ENCODE data around the gene ARTN. TPM values are rescaled to one million over a fixed set of nuclear protein-coding genes. Genes with fewer than 3 reads are reported as not detected.

Gene ARTN
- total RNA-seq, 2 experiments from 2014 or later: 0.20 to 0.23 TPM

DNA sequence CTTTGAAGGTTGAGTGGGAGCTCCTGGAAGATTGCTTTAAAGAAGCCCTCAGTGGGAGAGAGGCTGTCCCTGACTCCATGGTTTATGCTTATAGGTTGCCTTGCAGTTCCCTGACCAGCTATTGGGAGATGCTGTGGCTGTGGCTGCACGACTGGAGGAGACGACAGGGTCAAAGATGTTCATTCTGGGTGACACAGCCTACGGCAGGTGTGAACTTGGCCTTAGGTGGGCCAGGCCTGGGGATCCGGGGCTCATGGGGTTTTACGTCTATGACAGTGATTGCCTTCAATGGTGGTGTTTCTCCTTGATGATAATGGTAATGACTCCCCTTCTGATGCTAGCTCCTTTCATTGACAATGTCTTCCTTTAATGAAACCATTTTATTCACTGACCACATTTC, 36.9 kb downstream of the ARTN start:
- ChIA-PET POLR2A (interaction anchor here (1.1 to 3.0 kb wide), 6 partner anchors 9 to 751 kb away, joined by 3 to 20 read pairs (median 4); partner anchors contain the start of genes IPO13 and KDM4A), CTCF (interaction anchor here (0.8 to 1.8 kb wide), 6 partner anchors 16 to 36 kb away, joined by 3 to 9 read pairs (median 4); no protein-coding TSS in a partner anchor)
- Mint-ChIP-seq H3K4me1 (peaks cover 41% of the 10 kb centered on the region), H3K27me3 (no peaks in the 10 kb centered on the region), H3K36me3 (ENCODE audit: low read depth) (peaks cover 9% of the 10 kb centered on the region), H3K4me3 (peak overlapping the region; percentile 92), H3K9me3 (no peaks in the 10 kb centered on the region), H3K27ac (peak overlapping the region; percentile 73)
- no peak for DNase-seq

DNA sequence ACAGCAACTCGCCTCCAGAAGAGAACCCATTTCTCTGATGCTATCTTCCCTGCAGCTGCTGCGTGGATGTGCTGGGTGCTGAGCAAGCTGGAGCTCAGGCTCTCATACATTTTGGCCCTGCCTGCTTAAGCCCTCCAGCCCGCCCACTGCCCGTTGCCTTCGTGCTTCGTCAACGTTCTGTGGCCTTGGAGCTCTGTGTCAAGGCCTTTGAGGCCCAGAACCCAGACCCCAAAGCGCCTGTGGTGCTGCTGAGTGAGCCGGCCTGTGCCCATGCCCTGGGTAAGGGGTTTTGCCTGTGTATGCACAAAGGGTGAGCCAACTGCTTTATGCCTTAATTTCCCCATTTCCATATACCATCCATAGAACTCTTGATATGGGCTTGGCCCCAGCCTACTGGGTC, 37.3 kb downstream of the ARTN start:
- peaks cover 44% of the 10 kb centered on the region for H3K4me1 Mint-ChIP-seq
- no peak for DNase-seq
- CTCF ChIA-PET: interaction anchor here (0.8 to 1.8 kb wide), 5 partner anchors 16 to 36 kb away, joined by 3 to 9 read pairs (median 4); no protein-coding TSS in a partner anchor
- H3K36me3 Mint-ChIP-seq (ENCODE audit: low read depth): peaks cover 11% of the 10 kb centered on the region
- peak overlapping the region; percentile 92 for H3K4me3 Mint-ChIP-seq
- H3K9me3 Mint-ChIP-seq: no peaks in the 10 kb centered on the region
- H3K27me3 Mint-ChIP-seq: no peaks in the 10 kb centered on the region
- POLR2A ChIA-PET: interaction anchor here (1.5 to 3.0 kb wide), 4 partner anchors 9 to 321 kb away, joined by 4 to 20 read pairs (median 5); partner anchors contain the start of genes IPO13 and KDM4A
- no peak overlapping the region for H3K27ac Mint-ChIP-seq

- peaks cover 16% of the 10 kb centered on the region for H3K36me3 Mint-ChIP-seq (ENCODE audit: low read depth)
- H3K9me3 Mint-ChIP-seq: no peaks in the 10 kb centered on the region
- ChIA-PET POLR2A (interaction anchor here (1.9 to 3.0 kb wide), 2 partner anchors 22 to 25 kb away, joined by 6 to 20 read pairs; partner anchors contain the start of gene IPO13), CTCF (interaction anchor here (1.3 kb wide), 1 partner anchor 21 kb away, joined by 3 read pairs; no protein-coding TSS in a partner anchor)
- H3K27ac Mint-ChIP-seq: no peak overlapping the region
- no peaks in the 10 kb centered on the region for H3K27me3 Mint-ChIP-seq
- H3K4me3 Mint-ChIP-seq: peak overlapping the region; percentile 92
- H3K4me1 Mint-ChIP-seq: peaks cover 49% of the 10 kb centered on the region
- DNase-seq: no peak
Observed at GRCh38 chr1:43971336-43971980, 37.9 kb downstream of the ARTN start.

- DNase-seq: no peak
- Mint-ChIP-seq H3K36me3 (ENCODE audit: low read depth) (peaks cover 34% of the 10 kb centered on the region), H3K4me1 (peaks cover 69% of the 10 kb centered on the region), H3K27me3 (no peaks in the 10 kb centered on the region), H3K4me3 (peak overlapping the region; percentile 89), H3K9me3 (no peaks in the 10 kb centered on the region), H3K27ac (peak overlapping the region; percentile 80)
- CTCF ChIA-PET: interaction anchor here (0.9 to 2.1 kb wide), 4 partner anchors 18 to 39 kb away, joined by 3 to 6 read pairs (median 4); no protein-coding TSS in a partner anchor
- POLR2A ChIA-PET: interaction anchor here (1.2 to 3.5 kb wide), 4 partner anchors 27 to 324 kb away, joined by 3 to 18 read pairs (median 9); partner anchors contain the start of genes IPO13, KDM4A and ST3GAL3
Observed at GRCh38 chr1:43973981-43974442, 40.4 kb downstream of the ARTN start.

GRCh38 chr1:43974443-43975248, 41.0 kb downstream of the ARTN start, which contains the start of gene ATP6V0B:
Gene ATP6V0B (plus strand): TSS chr1:43974960. CDS start chr1:43975041, 81 bp downstream.
- peak; percentile 96 for DNase-seq
- peak within 1 kb of the TSS; percentile 89 for H3K4me3 Mint-ChIP-seq
- POLR2A ChIA-PET: interaction anchor here (0.5 to 3.5 kb wide), 16 partner anchors 11 to 657 kb away, joined by 3 to 19 read pairs (median 4); partner anchors contain the start of genes CCDC24, ELOVL1, IPO13 and KDM4A
- H3K36me3 Mint-ChIP-seq (ENCODE audit: low read depth): peaks cover 34% of the 10 kb centered on the region
- H3K4me1 Mint-ChIP-seq: peaks cover 63% of the 10 kb centered on the region
- no peaks in the 10 kb centered on the region for H3K9me3 Mint-ChIP-seq
- peak within 1 kb of the TSS; percentile 80 for H3K27ac Mint-ChIP-seq
- CTCF ChIA-PET: interaction anchor here (0.7 to 2.1 kb wide), 7 partner anchors 15 to 211 kb away, joined by 3 to 10 read pairs (median 3); partner anchors contain the start of gene IPO13
- H3K27me3 Mint-ChIP-seq: no peaks in the 10 kb centered on the region

DNA sequence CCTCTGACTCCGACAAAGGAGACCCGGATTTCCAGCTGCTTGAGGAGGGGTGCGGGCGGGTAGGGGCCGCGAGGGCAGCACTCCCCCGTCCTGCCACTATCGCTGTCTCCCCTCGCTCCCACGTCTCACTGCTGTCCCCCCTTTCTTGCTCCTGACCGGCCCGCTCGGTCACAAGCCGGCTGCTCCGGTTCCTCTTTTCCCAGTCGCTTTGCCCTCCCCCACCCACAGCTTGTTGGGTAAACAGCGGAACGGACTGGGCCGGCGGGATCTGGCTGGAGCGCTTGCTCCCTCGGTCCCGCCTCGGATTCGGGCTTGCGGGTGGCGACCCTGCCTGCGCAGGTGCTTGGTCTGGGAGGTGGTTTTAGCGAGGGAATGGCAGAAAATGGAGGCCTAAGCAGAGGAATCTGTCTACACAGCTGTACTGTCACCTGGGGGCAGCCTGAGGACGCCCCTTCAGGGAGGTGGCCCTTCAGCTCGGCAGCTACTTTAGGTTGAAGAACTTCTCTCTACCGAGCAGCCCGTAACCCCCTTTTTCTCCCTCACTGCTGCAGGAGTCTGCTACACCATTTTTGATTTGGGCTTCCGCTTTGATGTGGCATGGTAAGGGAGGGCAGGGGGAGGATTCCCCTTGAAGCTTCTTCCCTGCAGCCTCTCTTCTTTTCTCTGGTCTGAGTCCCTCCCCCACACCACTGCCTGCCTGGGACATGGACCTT, 41.8 kb downstream of the ARTN start:
- H3K9me3 Mint-ChIP-seq: no peaks in the 10 kb centered on the region
- peaks cover 34% of the 10 kb centered on the region for H3K36me3 Mint-ChIP-seq (ENCODE audit: low read depth)
- H3K27ac Mint-ChIP-seq: peak overlapping the region; percentile 80
- peak overlapping the region; percentile 89 for H3K4me3 Mint-ChIP-seq
- ChIA-PET POLR2A (interaction anchor here (0.5 to 3.5 kb wide), 17 partner anchors 11 to 746 kb away, joined by 3 to 19 read pairs (median 3); partner anchors contain the start of genes CCDC24, ELOVL1, IPO13 and KDM4A), CTCF (interaction anchor here (0.7 to 2.1 kb wide), 9 partner anchors 15 to 212 kb away, joined by 3 to 10 read pairs (median 3); partner anchors contain the start of gene IPO13)
- H3K27me3 Mint-ChIP-seq: no peaks in the 10 kb centered on the region
- DNase-seq: peak; percentile 40
- peaks cover 63% of the 10 kb centered on the region for H3K4me1 Mint-ChIP-seq

DNA sequence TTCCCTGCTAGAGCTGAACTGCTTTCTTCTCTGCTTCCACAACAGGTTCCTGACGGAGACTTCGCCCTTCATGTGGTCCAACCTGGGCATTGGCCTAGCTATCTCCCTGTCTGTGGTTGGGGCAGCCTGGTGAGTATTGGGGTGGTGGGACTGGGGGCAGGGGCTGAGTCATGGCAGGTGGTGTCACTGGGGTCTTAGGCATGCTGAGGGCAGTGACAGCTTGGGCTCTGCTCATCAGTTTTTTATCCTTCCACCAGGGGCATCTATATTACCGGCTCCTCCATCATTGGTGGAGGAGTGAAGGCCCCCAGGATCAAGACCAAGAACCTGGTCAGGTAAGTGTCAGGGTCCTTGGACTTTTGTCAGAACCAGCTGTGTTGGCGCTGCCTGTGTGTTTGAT, 42.4 kb downstream of the ARTN start:
- DNase-seq: no peak
- ChIA-PET CTCF (interaction anchor here (1.1 to 2.1 kb wide), 6 partner anchors 17 to 212 kb away, joined by 3 to 10 read pairs (median 4); partner anchors contain the start of gene IPO13), POLR2A (interaction anchor here (0.8 to 3.5 kb wide), 9 partner anchors 11 to 745 kb away, joined by 3 to 19 read pairs (median 9); partner anchors contain the start of genes CCDC24, ELOVL1, IPO13 and KDM4A)
- Mint-ChIP-seq H3K27me3 (no peaks in the 10 kb centered on the region), H3K4me1 (peaks cover 60% of the 10 kb centered on the region), H3K9me3 (no peaks in the 10 kb centered on the region), H3K36me3 (ENCODE audit: low read depth) (peaks cover 34% of the 10 kb centered on the region), H3K27ac (peak overlapping the region; percentile 80), H3K4me3 (peak overlapping the region; percentile 89)

DNA sequence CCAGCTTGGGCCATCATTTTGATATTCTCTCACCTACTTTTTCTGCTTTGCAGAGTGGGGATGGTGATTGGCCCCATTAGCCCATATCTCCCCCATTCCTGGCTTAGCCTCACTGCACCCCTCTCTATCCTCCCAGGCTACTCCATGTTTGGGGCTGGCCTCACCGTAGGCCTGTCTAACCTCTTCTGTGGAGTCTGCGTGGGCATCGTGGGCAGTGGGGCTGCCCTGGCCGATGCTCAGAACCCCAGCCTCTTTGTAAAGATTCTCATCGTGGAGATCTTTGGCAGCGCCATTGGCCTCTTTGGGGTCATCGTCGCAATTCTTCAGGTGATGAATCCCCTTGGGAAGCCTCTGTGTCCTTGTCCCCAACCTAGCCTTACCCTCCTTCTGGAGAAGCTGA, 43.3 kb downstream of the ARTN start:
- H3K36me3 Mint-ChIP-seq (ENCODE audit: low read depth): peaks cover 34% of the 10 kb centered on the region
- no peaks in the 10 kb centered on the region for H3K27me3 Mint-ChIP-seq
- POLR2A ChIA-PET: interaction anchor here (2.4 kb wide), 1 partner anchor 16 kb away, joined by 15 read pairs; no protein-coding TSS in a partner anchor
- H3K4me3 Mint-ChIP-seq: peak overlapping the region; percentile 89
- DNase-seq: no peak
- no peak overlapping the region for H3K27ac Mint-ChIP-seq
- CTCF ChIA-PET: interaction anchor here (1.1 to 2.1 kb wide), 2 partner anchors 30 to 71 kb away, joined by 3 to 10 read pairs; partner anchors contain the start of gene IPO13
- peaks cover 57% of the 10 kb centered on the region for H3K4me1 Mint-ChIP-seq
- no peaks in the 10 kb centered on the region for H3K9me3 Mint-ChIP-seq

- Mint-ChIP-seq H3K4me3 (peak overlapping the region; percentile 72), H3K27ac (no peak overlapping the region), H3K36me3 (ENCODE audit: low read depth) (peaks cover 34% of the 10 kb centered on the region), H3K4me1 (peaks cover 60% of the 10 kb centered on the region), H3K9me3 (no peaks in the 10 kb centered on the region), H3K27me3 (no peaks in the 10 kb centered on the region)
- POLR2A ChIA-PET: interaction anchor here (1.0 kb wide), 1 partner anchor 27 kb away, joined by 3 read pairs; no protein-coding TSS in a partner anchor
- no peak for DNase-seq
- CTCF ChIA-PET: no interaction called here
Observed at GRCh38 chr1:43977376-43978263, 44.0 kb downstream of the ARTN start.

DNA sequence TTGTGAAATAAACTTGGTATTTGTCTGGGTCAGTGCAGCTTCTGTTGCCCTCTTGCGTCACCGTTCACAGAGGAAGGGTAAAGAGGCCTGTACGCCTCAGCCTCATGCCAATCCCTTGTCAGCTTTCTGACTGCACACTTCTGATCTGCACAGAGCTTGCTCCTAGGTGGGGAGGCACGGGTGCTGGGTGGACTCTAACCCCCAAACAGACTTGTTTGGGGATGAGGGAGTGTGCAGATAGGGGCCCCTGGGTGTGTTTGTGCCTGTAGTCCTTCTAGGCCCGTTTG, 44.6 kb downstream of the ARTN start:
- H3K4me1 Mint-ChIP-seq: peaks cover 61% of the 10 kb centered on the region
- no peaks in the 10 kb centered on the region for H3K9me3 Mint-ChIP-seq
- H3K4me3 Mint-ChIP-seq: peak overlapping the region; percentile 72
- H3K36me3 Mint-ChIP-seq (ENCODE audit: low read depth): peaks cover 31% of the 10 kb centered on the region
- no peak for DNase-seq
- ChIA-PET POLR2A (interaction anchor here (1.0 kb wide), 1 partner anchor 28 kb away, joined by 3 read pairs; no protein-coding TSS in a partner anchor), CTCF (no interaction called here)
- H3K27ac Mint-ChIP-seq: no peak overlapping the region
- H3K27me3 Mint-ChIP-seq: no peaks in the 10 kb centered on the region
